Upper lobe of right lung (tissue), 1 donor: ENCODE measurements around the gene OR5B3. TPM values are rescaled to one million over a fixed set of nuclear protein-coding genes. Genes with fewer than 3 reads are reported as not detected.
"Not testable (repeated sequence)": the region's sequence is repeated elsewhere in the genome, so short reads cannot be mapped to it uniquely, and the experiment has no call there.

Experiments used
- ATAC-seq: fragments of 200-7000 bp; cut with Tn5 transposase; one replicate; pipeline ENCODE4 v1.9.1; 2020; ENCODE audit warnings: mild to moderate bottlenecking, moderate library complexity
- DNase-seq: peaks from one replicate; pipeline ENCODE4 v3.0.0-alpha.2; 2020
- H3K27ac ChIP-seq: fragments of 200-600 bp; one replicate; pipeline ENCODE4 v1.8.0; 2022
- H3K27me3 ChIP-seq: fragments of 200-600 bp; one replicate; pipeline ENCODE4 v1.8.0; 2022; ENCODE audit warnings: mild to moderate bottlenecking
- H3K36me3 ChIP-seq: fragments of 200-600 bp; one replicate; pipeline ENCODE4 v1.8.0; 2022
- H3K4me1 ChIP-seq: fragments of 200-600 bp; one replicate; pipeline ENCODE4 v1.8.0; 2022
- H3K4me3 ChIP-seq: fragments of 200-600 bp; one replicate; pipeline ENCODE4 v1.8.0; 2022; ENCODE audit warnings: mild to moderate bottlenecking
- H3K9me3 ChIP-seq: fragments of 200-600 bp; one replicate; pipeline ENCODE4 v1.8.0; 2022
- CTCF ChIP-seq: fragments of 200-600 bp; IDR thresholded peaks from one replicate; pipeline ENCODE4 v1.8.0; 2022; ENCODE audit warnings: antibody characterized with exemption
- intact Hi-C: fragments of 100-400 bp; cut with DNase I; formaldehyde crosslinking; loops from one replicate; pipeline ENCODE4 v1.11.0; 2022
- total RNA-seq: library from RNA; stranded (reverse); fragmentation: NEBNext Ultra II Directional; extraction: Animal tissue kit (Norgen Biotek cat#: 25700); gene quantifications from one replicate; pipeline ENCODE4 v1.2.1, GENCODE V29; 2021
- donor health status: DM: no; HTN: yes; CAD: no; lungs with severe emphysema.

The OR5B3 gene
- total RNA-seq, 1 donor from 2014 or later = not detected

- Histone ChIP-seq H3K36me3 (no peaks in the 10 kb centered on the region), H3K9me3 (no peaks in the 10 kb centered on the region), H3K27ac (no peak overlapping the region), H3K27me3 (no peaks in the 10 kb centered on the region), H3K4me1 (no peaks in the 10 kb centered on the region), H3K4me3 (no peak overlapping the region)
- DNase-seq = no peak
- ATAC-seq = no peak
- intact Hi-C loops = no loop called here
- no peak for TF ChIP-seq CTCF
Measured at GRCh38 chr11:58434217-58434616, 27.5 kb upstream of the OR5B3 start.

- Histone ChIP-seq H3K4me3 (no peak overlapping the region), H3K36me3 (no peaks in the 10 kb centered on the region), H3K27me3 (no peaks in the 10 kb centered on the region), H3K4me1 (no peaks in the 10 kb centered on the region), H3K27ac (no peak overlapping the region), H3K9me3 (no peaks in the 10 kb centered on the region)
- TF ChIP-seq CTCF = no peak
- intact Hi-C loops = no loop called here
- DNase-seq = no peak
- no peak for ATAC-seq
Measured at GRCh38 chr11:58433638-58434203, 27.0 kb upstream of the OR5B3 start.

- Histone ChIP-seq H3K9me3 (no peaks in the 10 kb centered on the region), H3K27ac (no peak overlapping the region), H3K36me3 (no peaks in the 10 kb centered on the region), H3K4me1 (no peaks in the 10 kb centered on the region), H3K4me3 (no peak overlapping the region), H3K27me3 (no peaks in the 10 kb centered on the region)
- ATAC-seq (no peak), DNase-seq (no peak)
- no peak for TF ChIP-seq CTCF
- intact Hi-C loops = no loop called here
Measured at GRCh38 chr11:58429273-58429672, 22.6 kb upstream of the OR5B3 start.

- no peak within 1 kb of the TSS for H3K4me3 ChIP-seq
- TF ChIP-seq CTCF = no peak
- ATAC-seq = no peak
- H3K36me3 ChIP-seq = no peaks in the 10 kb centered on the region
- no peaks in the 10 kb centered on the region for H3K27me3 ChIP-seq
- intact Hi-C loops = no loop called here
- H3K4me1 ChIP-seq = no peaks in the 10 kb centered on the region
- DNase-seq = no peak
- no peak within 1 kb of the TSS for H3K27ac ChIP-seq
- no peaks in the 10 kb centered on the region for H3K9me3 ChIP-seq
Measured at GRCh38 chr11:58428021-58428420, 21.3 kb upstream of the OR5B3 start, which contains the start of gene OR5B2. OR5B2 (minus strand) TSS chr11:58428121; CDS start chr11:58423261, 4,860 bp downstream.

- H3K4me3 ChIP-seq, intact Hi-C loops, H3K27me3 ChIP-seq, ATAC-seq, H3K36me3 ChIP-seq, H3K27ac ChIP-seq, DNase-seq, H3K9me3 ChIP-seq, H3K4me1 ChIP-seq: not testable (repeated sequence)
Measured at GRCh38 chr11:58399622-58400021, 7.1 kb downstream of the OR5B3 start.

- Histone ChIP-seq H3K4me1 (no peaks in the 10 kb centered on the region), H3K36me3 (no peaks in the 10 kb centered on the region), H3K27me3 (no peaks in the 10 kb centered on the region), H3K27ac (no peak overlapping the region), H3K4me3 (no peak overlapping the region), H3K9me3 (no peaks in the 10 kb centered on the region)
- no peak for TF ChIP-seq CTCF
- intact Hi-C loops = no loop called here
- DNase-seq = no peak
- no peak for ATAC-seq
Measured at GRCh38 chr11:58395581-58395980, 11.1 kb downstream of the OR5B3 start.
